Activated naive CD4-positive, alpha-beta T cell treated with anti-CD3 and anti-CD28 coated beads, Interleukin-2, amount 50 U/mL, for 24 hours (primary cell): ENCODE measurements around the gene NFIC.
A peak's percentile ranks its signal among the peaks of the same experiment; 100 is the strongest.

Experiments used
- H3K27ac Mint-ChIP-seq: one replicate; pipeline ENCODE4 v1.8.0; 2021; ENCODE audit warnings: mild to moderate bottlenecking, mixed read lengths
- H3K27me3 Mint-ChIP-seq: one replicate; pipeline ENCODE4 v1.8.0; 2021; ENCODE audit warnings: mixed read lengths
- H3K36me3 Mint-ChIP-seq: one replicate; pipeline ENCODE4 v1.8.0; 2021; ENCODE audit warnings: mixed read lengths
- H3K4me1 Mint-ChIP-seq: one replicate; pipeline ENCODE4 v1.8.0; 2021; ENCODE audit warnings: mixed read lengths
- H3K4me3 Mint-ChIP-seq: one replicate; pipeline ENCODE4 v1.8.0; 2021; ENCODE audit warnings: mild to moderate bottlenecking, mixed read lengths
- H3K9me3 Mint-ChIP-seq: one replicate; pipeline ENCODE4 v1.8.0; 2021; ENCODE audit warnings: mixed read lengths

NFIC gene

GRCh38 chr19:3362217-3362906 lies 4.0 kb upstream of the NFIC start:
- Mint-ChIP-seq H3K4me3 (peak overlapping the region; percentile 81), H3K27me3 (no peaks in the 10 kb centered on the region), H3K4me1 (peaks cover 39% of the 10 kb centered on the region), H3K36me3 (no peaks in the 10 kb centered on the region), H3K9me3 (no peaks in the 10 kb centered on the region), H3K27ac (peak overlapping the region; percentile 60)

GRCh38 chr19:3363841-3364500 lies 2.4 kb upstream of the NFIC start:
- Mint-ChIP-seq H3K27ac (no peak overlapping the region), H3K4me3 (no peak overlapping the region), H3K9me3 (no peaks in the 10 kb centered on the region), H3K27me3 (no peaks in the 10 kb centered on the region), H3K4me1 (peaks cover 35% of the 10 kb centered on the region), H3K36me3 (no peaks in the 10 kb centered on the region)

GRCh38 chr19:3364501-3364858 lies 1.9 kb upstream of the NFIC start:
- Mint-ChIP-seq H3K4me1 (peaks cover 38% of the 10 kb centered on the region), H3K9me3 (no peaks in the 10 kb centered on the region), H3K27ac (no peak overlapping the region), H3K4me3 (no peak overlapping the region), H3K36me3 (no peaks in the 10 kb centered on the region), H3K27me3 (no peaks in the 10 kb centered on the region)

GRCh38 chr19:3365093-3365835 lies 1.1 kb upstream of the NFIC start:
- Mint-ChIP-seq H3K4me1 (peaks cover 45% of the 10 kb centered on the region), H3K27me3 (no peaks in the 10 kb centered on the region), H3K27ac (no peak overlapping the region), H3K36me3 (no peaks in the 10 kb centered on the region), H3K9me3 (no peaks in the 10 kb centered on the region), H3K4me3 (peak overlapping the region; percentile 71)

- H3K27ac Mint-ChIP-seq, result no peak overlapping the region
- no peaks in the 10 kb centered on the region for H3K27me3 Mint-ChIP-seq
- H3K4me3 Mint-ChIP-seq, result peak overlapping the region; percentile 11
- H3K36me3 Mint-ChIP-seq, result no peaks in the 10 kb centered on the region
- H3K4me1 Mint-ChIP-seq, result peaks cover 50% of the 10 kb centered on the region
- no peaks in the 10 kb centered on the region for H3K9me3 Mint-ChIP-seq
These were observed 607 bp downstream of the NFIC start for GRCh38 chr19:3366753-3367627.

- Mint-ChIP-seq H3K4me3 (peak overlapping the region; percentile 44), H3K27ac (peak overlapping the region; percentile 30), H3K9me3 (no peaks in the 10 kb centered on the region), H3K27me3 (no peaks in the 10 kb centered on the region), H3K36me3 (no peaks in the 10 kb centered on the region), H3K4me1 (peaks cover 42% of the 10 kb centered on the region)
These were observed 1.5 kb downstream of the NFIC start for GRCh38 chr19:3367628-3368440.

GRCh38 chr19:3368441-3368795 lies 2.0 kb downstream of the NFIC start:
- Mint-ChIP-seq H3K4me1 (peaks cover 40% of the 10 kb centered on the region), H3K9me3 (no peaks in the 10 kb centered on the region), H3K27me3 (no peaks in the 10 kb centered on the region), H3K36me3 (no peaks in the 10 kb centered on the region), H3K27ac (no peak overlapping the region), H3K4me3 (no peak overlapping the region)

GRCh38 chr19:3368848-3369336 lies 2.5 kb downstream of the NFIC start:
- Mint-ChIP-seq H3K9me3 (no peaks in the 10 kb centered on the region), H3K4me1 (peaks cover 41% of the 10 kb centered on the region), H3K27ac (peak overlapping the region; percentile 53), H3K27me3 (no peaks in the 10 kb centered on the region), H3K36me3 (no peaks in the 10 kb centered on the region), H3K4me3 (peak overlapping the region; percentile 34)

GRCh38 chr19:3369337-3370213 lies 3.2 kb downstream of the NFIC start:
- H3K27ac Mint-ChIP-seq, result peak overlapping the region; percentile 86
- H3K9me3 Mint-ChIP-seq, result no peaks in the 10 kb centered on the region

GRCh38 chr19:3370214-3370720 lies 3.9 kb downstream of the NFIC start:
- no peaks in the 10 kb centered on the region for H3K9me3 Mint-ChIP-seq
- H3K4me3 Mint-ChIP-seq, result peak overlapping the region; percentile 19
- peaks cover 35% of the 10 kb centered on the region for H3K4me1 Mint-ChIP-seq
- H3K27ac Mint-ChIP-seq, result peak overlapping the region; percentile 36
- H3K36me3 Mint-ChIP-seq, result no peaks in the 10 kb centered on the region
- no peaks in the 10 kb centered on the region for H3K27me3 Mint-ChIP-seq

More at GRCh38 chr19:3369337-3370213, 3.2 kb downstream of the NFIC start:
- Mint-ChIP-seq H3K4me3 (peak overlapping the region; percentile 59), H3K36me3 (no peaks in the 10 kb centered on the region), H3K27me3 (no peaks in the 10 kb centered on the region), H3K4me1 (peaks cover 38% of the 10 kb centered on the region)

- Mint-ChIP-seq H3K27me3 (no peaks in the 10 kb centered on the region), H3K9me3 (no peaks in the 10 kb centered on the region), H3K4me3 (no peak overlapping the region), H3K36me3 (no peaks in the 10 kb centered on the region), H3K27ac (no peak overlapping the region), H3K4me1 (peaks cover 29% of the 10 kb centered on the region)
These were observed 4.6 kb downstream of the NFIC start for GRCh38 chr19:3370728-3371591.

GRCh38 chr19:3372413-3372812 lies 6.0 kb downstream of the NFIC start:
- Mint-ChIP-seq H3K27me3 (no peaks in the 10 kb centered on the region), H3K27ac (no peak overlapping the region), H3K36me3 (no peaks in the 10 kb centered on the region), H3K4me1 (peaks cover 29% of the 10 kb centered on the region), H3K9me3 (no peaks in the 10 kb centered on the region), H3K4me3 (no peak overlapping the region)

- H3K36me3 Mint-ChIP-seq, result no peaks in the 10 kb centered on the region
- H3K27me3 Mint-ChIP-seq, result no peaks in the 10 kb centered on the region
- no peaks in the 10 kb centered on the region for H3K9me3 Mint-ChIP-seq
- peak overlapping the region; percentile 41 for H3K27ac Mint-ChIP-seq
- peaks cover 24% of the 10 kb centered on the region for H3K4me1 Mint-ChIP-seq
- H3K4me3 Mint-ChIP-seq, result no peak overlapping the region
These were observed 7.6 kb downstream of the NFIC start for GRCh38 chr19:3373971-3374368.
